SK-N-MC (cell line): ENCODE results near the gene ARHGAP32.

ENCODE experiments used
- DNase-seq: peaks from one replicate; pipeline ENCODE4 v3.0.0-alpha.2; 2011; ENCODE audit warnings: low read depth, low spot score
- H3K27ac ChIP-seq: fragments of 200-600 bp; sonication (generic); 2 replicates; pipeline ENCODE4 v1.5.1; 2016; ENCODE audit warnings: mixed run types
- H3K36me3 ChIP-seq: fragments of 200-600 bp; sonication (generic); 2 replicates; pipeline ENCODE4 v1.6.1; 2017; ENCODE audit warnings: antibody characterized with exemption, low read length, mixed read lengths; ENCODE audit not compliant: insufficient read depth
- H3K4me3 ChIP-seq: fragments of 200-600 bp; sonication (generic); 2 replicates; pipeline ENCODE4 v1.5.1; 2016
- H3K9ac ChIP-seq: fragments of 200-600 bp; sonication (generic); 2 replicates; pipeline ENCODE4 v1.8.0; 2017; ENCODE audit warnings: mixed run types, mixed read lengths; ENCODE audit not compliant: insufficient read length
- H3K9me3 ChIP-seq: fragments of 200-600 bp; sonication (generic); 2 replicates; pipeline ENCODE4 v1.6.1; 2017; ENCODE audit warnings: low read depth, mild to moderate bottlenecking, antibody characterized with exemption, low read length, moderate library complexity, mixed read lengths
- EZH2 ChIP-seq: fragments of 200-600 bp; sonication (generic); IDR thresholded peaks from one replicate; pipeline ENCODE4 v1.6.1; 2017; ENCODE audit warnings: antibody characterized with exemption
- FOXP2 ChIP-seq: optimal IDR thresholded peaks from 2 replicates; pipeline ENCODE3; 2011; ENCODE audit warnings: mild to moderate bottlenecking, moderate library complexity; ENCODE audit not compliant: insufficient read depth; ENCODE audit errors: extremely low read length, control extremely low read depth
- POLR2AphosphoS5 ChIP-seq: IDR thresholded peaks from 2 replicates; pipeline ENCODE4 v1.6.1; 2012; ENCODE audit warnings: mild to moderate bottlenecking, low read depth, low read length, borderline replicate concordance

The ARHGAP32 gene

DNA sequence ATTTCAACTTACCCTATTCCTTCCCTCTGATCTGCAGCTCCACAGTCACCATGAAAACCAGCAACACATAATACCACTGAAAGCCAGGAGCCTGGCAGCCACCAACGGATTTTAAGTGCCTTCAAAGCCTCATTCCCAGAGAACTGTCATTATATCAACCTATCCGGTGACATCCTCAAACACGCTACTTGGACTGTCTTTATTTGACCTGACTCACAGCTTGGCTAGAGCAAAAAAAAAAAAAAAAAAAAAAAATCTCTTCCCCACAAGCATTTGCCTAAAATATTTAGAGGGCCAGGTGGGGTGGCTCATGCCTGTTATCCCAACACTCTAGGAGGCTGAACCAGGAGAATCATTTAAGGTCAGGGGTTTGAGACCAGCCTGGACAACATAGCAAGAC is 32.4 kb upstream of the ARHGAP32 start:
- Histone ChIP-seq H3K9ac (no peak overlapping the region), H3K27ac (peak overlapping the region; percentile 23; the same call in 1 of the 2 replicates), H3K9me3 (peaks cover 8% of the 10 kb centered on the region; the same call in 1 of the 2 replicates), H3K36me3 (peaks cover 8% of the 10 kb centered on the region; the same call in 1 of the 2 replicates), H3K4me3 (no peak overlapping the region)
- TF ChIP-seq EZH2: no peak
- no peak for TF ChIP-seq POLR2AphosphoS5
- TF ChIP-seq FOXP2: no peak
- no peak for DNase-seq

DNA sequence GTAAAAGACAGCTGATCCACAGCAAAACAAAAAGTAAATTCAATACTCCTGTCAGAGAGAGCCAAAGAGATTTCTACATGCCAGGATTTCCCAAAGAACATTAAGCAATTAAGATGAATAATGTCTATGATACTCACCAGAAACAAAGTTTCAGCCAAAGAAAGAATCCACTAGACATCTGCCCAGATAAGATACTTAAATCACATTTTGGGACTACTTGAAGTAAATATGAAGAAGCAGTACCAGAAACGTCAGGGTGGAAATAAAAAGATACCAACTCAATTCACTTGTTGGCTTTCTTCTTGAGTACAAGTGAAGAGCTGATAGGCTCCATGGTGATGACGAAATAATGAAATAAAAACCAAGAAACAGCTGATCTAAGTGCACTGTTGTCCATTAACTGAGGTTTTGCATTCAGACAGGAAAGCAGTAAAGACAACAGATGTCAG is 31.6 kb upstream of the ARHGAP32 start:
- H3K9me3 ChIP-seq: peaks cover 8% of the 10 kb centered on the region; the same call in 1 of the 2 replicates
- H3K36me3 ChIP-seq: peaks cover 8% of the 10 kb centered on the region; the same call in 1 of the 2 replicates
- H3K4me3 ChIP-seq: no peak overlapping the region
- TF ChIP-seq EZH2 (no peak), POLR2AphosphoS5 (no peak)
- no peak for DNase-seq
- H3K9ac ChIP-seq: no peak overlapping the region
- peak overlapping the region; percentile 23 for H3K27ac ChIP-seq

- no peak for TF ChIP-seq POLR2AphosphoS5
- TF ChIP-seq EZH2: no peak
- no peak for TF ChIP-seq FOXP2
- peaks cover 8% of the 10 kb centered on the region; the same call in 1 of the 2 replicates for H3K9me3 ChIP-seq
- no peak overlapping the region for H3K4me3 ChIP-seq
- no peak for DNase-seq
- peak overlapping the region; percentile 23; the same call in 1 of the 2 replicates for H3K27ac ChIP-seq
- H3K36me3 ChIP-seq: peaks cover 8% of the 10 kb centered on the region; the same call in 1 of the 2 replicates
- H3K9ac ChIP-seq: no peak overlapping the region
These were observed 31.1 kb upstream of the ARHGAP32 start for GRCh38 chr11:129223260-129223659.

GRCh38 chr11:129222158-129222557 is 30.0 kb upstream of the ARHGAP32 start:
- TF ChIP-seq POLR2AphosphoS5 (no peak), FOXP2 (no peak)
- peaks cover 8% of the 10 kb centered on the region; the same call in 1 of the 2 replicates for H3K36me3 ChIP-seq
- no peak overlapping the region for H3K4me3 ChIP-seq
- no peak overlapping the region for H3K9ac ChIP-seq
- no peak overlapping the region for H3K27ac ChIP-seq
- DNase-seq: no peak
- H3K9me3 ChIP-seq: peaks cover 8% of the 10 kb centered on the region; the same call in 1 of the 2 replicates

GRCh38 chr11:129215506-129216245 is 23.6 kb upstream of the ARHGAP32 start:
- no peak for DNase-seq
- no peaks in the 10 kb centered on the region for H3K9me3 ChIP-seq
- H3K9ac ChIP-seq: no peak overlapping the region
- no peak for TF ChIP-seq POLR2AphosphoS5
- TF ChIP-seq EZH2: no peak
- TF ChIP-seq FOXP2: no peak
- H3K36me3 ChIP-seq: no peaks in the 10 kb centered on the region
- no peak overlapping the region for H3K27ac ChIP-seq
- H3K4me3 ChIP-seq: no peak overlapping the region

DNA sequence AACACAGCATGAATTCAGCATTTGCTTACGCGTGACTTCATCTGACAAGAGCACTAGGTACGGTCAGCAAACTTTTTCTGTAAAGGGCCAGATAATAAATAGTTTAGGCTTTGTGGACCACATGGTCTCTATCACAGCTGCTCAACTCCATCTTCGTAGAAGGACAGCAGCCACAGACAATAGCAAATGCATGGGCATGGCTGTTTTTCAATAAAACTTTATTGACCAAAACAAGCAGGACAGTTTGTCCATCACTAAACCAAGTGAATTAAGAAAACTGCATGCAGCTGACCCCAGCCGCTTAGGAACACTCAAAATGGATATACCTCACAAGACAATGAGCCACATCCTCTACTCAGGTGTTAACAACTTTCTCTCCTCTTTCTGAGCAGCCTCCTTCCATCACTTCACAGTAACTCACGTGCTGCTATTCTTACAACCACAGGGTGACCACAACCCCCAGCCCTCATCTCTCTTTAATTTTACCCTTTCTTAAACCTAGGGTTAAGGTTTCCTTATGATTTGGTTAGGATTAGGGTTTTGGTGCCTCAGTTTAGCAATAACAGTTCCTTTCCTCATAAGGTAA is 22.7 kb upstream of the ARHGAP32 start:
- Histone ChIP-seq H3K4me3 (no peak overlapping the region), H3K27ac (no peak overlapping the region), H3K9ac (no peak overlapping the region), H3K9me3 (no peaks in the 10 kb centered on the region), H3K36me3 (no peaks in the 10 kb centered on the region)
- TF ChIP-seq EZH2 (no peak), POLR2AphosphoS5 (no peak), FOXP2 (no peak)
- DNase-seq: no peak

DNA sequence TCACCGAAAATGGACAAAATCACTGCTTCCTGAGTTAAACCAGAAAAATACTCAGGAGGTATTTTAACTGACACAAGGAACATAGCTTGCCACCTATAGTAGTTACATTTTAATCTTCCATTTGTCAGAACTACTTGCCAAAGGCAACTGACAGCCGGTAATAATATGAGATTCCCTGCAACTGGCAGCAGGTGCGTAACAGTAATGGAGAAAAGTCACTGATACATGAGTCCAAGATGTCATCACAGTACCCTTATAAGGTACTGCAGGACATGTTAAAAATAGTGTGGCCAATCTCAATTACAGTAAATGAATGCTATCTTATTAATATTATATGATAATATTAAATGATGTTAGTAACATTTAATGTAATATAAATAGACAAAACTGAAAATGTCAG is 21.1 kb upstream of the ARHGAP32 start:
- Histone ChIP-seq H3K27ac (no peak overlapping the region), H3K4me3 (no peak overlapping the region), H3K9ac (no peak overlapping the region), H3K9me3 (no peaks in the 10 kb centered on the region), H3K36me3 (no peaks in the 10 kb centered on the region)
- no peak for DNase-seq
- TF ChIP-seq EZH2 (no peak), POLR2AphosphoS5 (no peak), FOXP2 (no peak)

- DNase-seq: no peak
- H3K9me3 ChIP-seq: no peaks in the 10 kb centered on the region
- H3K36me3 ChIP-seq: no peaks in the 10 kb centered on the region
- H3K9ac ChIP-seq: no peak overlapping the region
- no peak overlapping the region for H3K27ac ChIP-seq
- no peak overlapping the region for H3K4me3 ChIP-seq
- TF ChIP-seq EZH2: no peak
- no peak for TF ChIP-seq FOXP2
- TF ChIP-seq POLR2AphosphoS5: no peak
These were observed 19.3 kb upstream of the ARHGAP32 start for GRCh38 chr11:129211397-129211796.
